TTC549 (cell line): Measurements from ENCODE around the gene PDE1C.
A peak's percentile ranks its signal among the peaks of the same experiment; 100 is the strongest.

Source experiments
- FAIRE-seq: peaks from 2 replicates; lab custom pipeline; 2012; peaks lifted over from hg19 to GRCh38; lab: Jason Lieb, UNC

Gene PDE1C

DNA sequence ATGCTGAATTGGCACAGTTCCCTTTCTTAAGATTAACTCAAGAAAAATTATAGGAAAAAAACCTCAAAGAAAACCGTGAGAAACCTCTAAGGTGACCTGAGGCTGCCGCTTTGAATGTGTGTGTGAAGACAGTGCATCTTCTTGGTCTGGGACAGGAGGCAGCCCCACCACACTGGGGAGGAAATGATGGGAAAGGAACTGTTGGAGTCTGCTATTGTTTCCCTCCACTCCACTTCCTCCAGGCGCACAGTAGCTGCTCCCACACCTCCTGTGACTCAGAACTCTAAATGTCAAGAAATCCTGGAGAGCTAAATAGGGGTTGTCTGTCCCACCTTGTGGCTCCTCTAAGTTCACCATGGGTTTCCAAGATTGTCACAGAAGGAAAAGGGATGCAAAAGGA is 179.4 kb downstream of the PDE1C start:
- FAIRE-seq = no peak

GRCh38 chr7:31890198-31890597 is 180.0 kb downstream of the PDE1C start:
- no peak for FAIRE-seq

DNA sequence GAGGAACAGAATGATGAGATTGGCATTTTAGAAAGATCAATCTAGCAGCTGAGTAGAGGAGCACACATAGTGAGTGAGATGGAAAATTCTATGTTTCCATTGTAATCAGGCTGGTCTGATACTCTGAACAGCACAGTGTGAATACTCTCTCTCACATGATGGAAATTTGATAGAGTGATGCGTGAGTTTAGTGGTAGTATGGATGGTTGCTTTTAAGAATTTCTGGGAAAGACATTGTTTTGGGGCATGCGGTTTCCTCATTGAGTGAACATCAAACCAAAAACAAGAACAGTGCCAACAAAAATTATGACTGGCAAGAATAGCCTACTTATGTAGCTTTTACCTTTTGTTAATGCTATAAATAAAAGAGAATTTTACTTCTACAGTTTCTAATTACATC is 183.2 kb downstream of the PDE1C start:
- FAIRE-seq = no peak

- no peak for FAIRE-seq
These were observed 185.0 kb downstream of the PDE1C start for GRCh38 chr7:31885171-31885570.

DNA sequence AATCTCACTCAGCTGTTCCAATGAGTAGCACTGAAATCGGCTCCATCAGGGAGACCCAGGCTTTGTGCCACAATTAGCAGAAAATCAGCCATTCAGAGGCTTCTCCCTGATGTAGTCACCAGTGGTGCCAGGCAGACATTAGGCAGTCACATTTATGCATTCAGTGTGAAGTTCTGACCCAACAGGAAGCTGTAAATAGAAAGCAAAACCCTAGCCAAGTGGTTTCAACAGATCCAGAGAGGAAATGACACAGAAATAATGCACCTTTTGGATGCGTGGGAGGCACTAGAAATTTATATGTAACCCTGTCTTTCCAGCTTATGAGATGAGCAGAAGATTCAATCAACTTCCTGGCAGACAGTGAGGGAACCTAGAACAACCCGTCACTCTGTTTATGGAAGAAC is 186.4 kb downstream of the PDE1C start:
- FAIRE-seq = no peak

DNA sequence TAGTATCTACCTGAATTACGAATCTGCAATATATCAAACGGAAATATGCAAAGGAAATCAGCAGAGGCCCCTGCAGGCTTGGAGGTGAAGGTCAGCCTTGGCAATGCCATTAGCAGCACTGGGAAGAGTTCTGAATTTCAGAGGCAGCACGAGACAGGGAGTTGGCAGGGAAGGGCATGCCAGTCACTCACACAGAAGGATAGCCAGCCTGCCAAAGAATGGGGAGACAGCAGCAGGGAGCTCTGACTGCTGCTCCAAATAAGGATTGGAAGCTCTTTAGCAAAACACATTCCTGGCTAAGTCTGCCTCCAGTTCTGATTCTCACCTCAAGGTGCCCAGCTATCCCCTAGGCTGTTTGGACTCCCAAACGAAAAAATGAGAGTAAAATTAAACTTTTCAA is 188.0 kb downstream of the PDE1C start:
- FAIRE-seq = no peak

DNA sequence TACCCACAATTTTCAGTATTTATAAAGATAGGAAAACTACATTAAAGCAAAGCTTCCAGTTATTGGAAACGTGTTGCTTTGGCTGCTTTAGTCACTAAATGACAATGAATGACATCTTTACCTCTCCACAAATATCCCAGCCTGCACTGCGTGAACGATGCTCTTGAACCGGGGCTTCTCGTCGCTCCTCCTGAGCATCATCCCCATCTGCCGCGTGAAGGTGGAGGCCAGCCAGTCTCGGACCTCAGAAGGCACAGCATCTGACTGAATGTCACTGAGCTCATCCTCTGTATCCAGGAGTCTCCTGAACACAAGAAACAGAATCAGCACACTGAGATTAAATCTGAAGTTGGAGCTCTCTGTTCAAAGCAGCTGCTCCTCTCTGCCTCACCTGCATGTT is 191.3 kb downstream of the PDE1C start:
- no peak for FAIRE-seq

- FAIRE-seq = no peak
These were observed 194.8 kb downstream of the PDE1C start for GRCh38 chr7:31875424-31875823.

DNA sequence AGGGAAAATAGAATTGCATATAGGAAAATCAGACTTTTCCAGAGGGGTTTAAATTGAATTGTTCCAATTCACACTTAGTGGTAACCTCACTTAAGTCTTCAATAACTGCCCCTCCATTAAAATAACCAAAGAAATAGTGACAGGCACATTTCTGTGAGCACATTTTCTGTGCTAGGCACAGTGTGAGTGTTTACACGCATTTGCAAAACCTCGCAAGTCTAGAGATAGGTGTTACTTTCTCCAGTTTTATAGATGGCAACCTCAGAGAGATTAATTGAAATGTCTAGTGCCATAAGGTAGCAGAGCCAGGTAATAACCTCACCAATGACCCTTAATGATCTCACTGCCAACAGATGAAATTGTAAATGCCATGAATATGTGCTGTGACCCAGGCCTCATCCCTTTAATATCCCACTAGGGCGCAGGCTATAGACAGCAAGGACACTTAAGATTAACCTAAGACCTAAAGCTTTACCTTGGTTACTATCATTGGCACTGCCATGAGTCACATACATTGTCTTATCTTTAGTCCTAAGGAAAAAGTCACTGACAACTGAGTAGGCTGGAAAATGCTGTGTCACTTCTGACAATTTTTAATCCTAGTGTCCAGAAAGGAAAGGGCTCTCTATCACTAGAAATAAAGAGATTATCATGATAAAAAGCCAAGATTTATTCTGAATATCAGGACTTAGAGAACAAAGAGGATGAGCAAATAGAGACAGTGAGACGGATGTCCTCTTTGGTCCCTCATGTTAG is 195.4 kb downstream of the PDE1C start:
- FAIRE-seq = no peak

GRCh38 chr7:31873816-31874597 is 196.2 kb downstream of the PDE1C start:
- no peak for FAIRE-seq

GRCh38 chr7:31872545-31873370 is 197.4 kb downstream of the PDE1C start:
- FAIRE-seq = no peak

- no peak for FAIRE-seq
These were observed 205.6 kb downstream of the PDE1C start for GRCh38 chr7:31864646-31865045.

DNA sequence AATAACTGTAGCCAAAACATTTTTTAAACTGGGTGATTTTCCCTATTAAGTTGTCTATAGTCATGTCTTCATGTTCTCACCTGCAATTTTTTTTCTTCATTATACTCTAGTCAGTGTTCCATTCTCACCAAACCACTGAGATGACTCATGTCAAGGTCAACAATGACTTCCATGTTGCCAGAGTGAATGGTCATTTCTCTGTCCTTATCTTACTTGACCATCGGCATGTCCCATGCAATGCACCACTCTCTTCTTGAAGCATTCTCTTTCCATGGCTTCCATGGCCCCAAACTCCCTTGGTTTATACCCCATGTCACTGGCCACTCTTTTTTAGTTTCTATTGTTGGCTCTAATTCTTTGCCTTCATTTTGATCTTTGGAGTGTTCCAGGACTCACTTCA is 209.3 kb downstream of the PDE1C start:
- no peak for FAIRE-seq

DNA sequence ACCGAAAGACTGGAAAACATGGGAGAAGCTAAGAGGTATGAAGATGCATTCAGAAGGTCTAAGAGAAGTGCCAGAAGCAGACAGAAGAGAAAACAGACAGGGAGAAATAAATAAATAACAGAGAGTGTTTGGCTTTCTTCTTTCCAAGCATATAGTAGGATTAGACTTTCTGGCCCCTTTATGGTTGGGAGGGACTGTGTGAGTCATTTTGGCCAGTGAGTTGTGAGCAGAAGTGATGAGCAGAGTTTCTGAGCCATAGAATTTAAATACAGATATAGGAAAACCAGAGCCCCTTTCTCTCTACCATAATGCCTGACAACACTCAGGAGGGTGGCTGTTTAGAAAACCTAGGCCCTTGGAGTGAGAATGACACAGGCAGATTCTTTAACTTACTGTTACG is 212.2 kb downstream of the PDE1C start:
- no peak for FAIRE-seq

DNA sequence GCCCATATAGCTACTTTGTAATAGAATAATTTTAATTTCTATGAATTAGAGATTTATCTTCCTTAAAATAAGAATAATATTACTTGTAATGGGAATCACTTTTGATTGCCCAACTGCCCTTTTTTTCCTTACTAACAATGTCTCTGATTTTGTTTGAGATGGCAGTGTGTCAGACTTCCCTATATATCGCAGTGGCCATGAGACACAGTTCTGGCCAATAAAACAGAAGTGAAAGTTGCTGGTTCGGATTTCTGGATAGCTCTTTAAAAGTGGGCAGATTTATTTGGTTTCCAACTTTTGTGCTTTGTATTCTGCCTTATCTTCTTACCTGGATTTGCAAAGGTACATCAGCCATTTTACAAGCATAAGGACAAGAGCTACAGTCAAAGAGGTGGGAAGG is 213.0 kb downstream of the PDE1C start:
- no peak for FAIRE-seq

DNA sequence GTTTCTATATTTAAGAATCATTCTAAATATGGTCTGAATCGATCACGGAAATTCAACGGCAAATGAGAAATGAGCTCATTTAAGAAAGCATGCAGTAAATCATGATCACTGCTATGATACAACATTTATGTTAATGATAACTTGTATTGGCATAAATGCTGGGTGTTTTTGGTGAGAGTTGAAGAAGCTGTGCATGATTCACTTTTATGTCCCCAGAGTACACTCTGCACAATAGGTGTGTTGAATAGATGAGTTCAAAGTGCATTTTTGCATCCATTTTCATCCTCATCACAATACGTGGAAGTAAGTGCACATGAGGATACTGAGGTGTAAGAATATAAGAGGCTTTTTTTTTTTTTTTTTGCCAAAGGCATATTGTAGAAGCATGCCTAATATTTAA is 213.9 kb downstream of the PDE1C start:
- FAIRE-seq = no peak

- peak; percentile 66 for FAIRE-seq
These were observed 214.7 kb downstream of the PDE1C start for GRCh38 chr7:31855530-31855929.

GRCh38 chr7:31853380-31853779 is 216.8 kb downstream of the PDE1C start:
- FAIRE-seq = no peak

- FAIRE-seq = no peak
These were observed 217.7 kb downstream of the PDE1C start for GRCh38 chr7:31852462-31852861.

GRCh38 chr7:31851119-31851518 is 219.1 kb downstream of the PDE1C start:
- no peak for FAIRE-seq

GRCh38 chr7:31850601-31851000 is 219.6 kb downstream of the PDE1C start:
- FAIRE-seq = no peak

- FAIRE-seq = no peak
These were observed 220.1 kb downstream of the PDE1C start for GRCh38 chr7:31850066-31850465.

GRCh38 chr7:31835471-31835870 is 234.7 kb downstream of the PDE1C start:
- no peak for FAIRE-seq
